Panc1 (cell line): ENCODE data around the gene CXCL17. TPM values are rescaled to one million over a fixed set of nuclear protein-coding genes. Genes with fewer than 3 reads are reported as not detected.

Source experiments
- ATAC-seq: fragments of 200-7000 bp; cut with Tn5 transposase; 2 replicates; pipeline ENCODE4 v1.9.1; 2020; ENCODE audit warnings: mild to moderate bottlenecking, moderate library complexity
- BruUV-seq: library from RNA; stranded (reverse); fragments of 400-500 nt; replicated peaks from 2 replicates; lab custom pipeline; 2021; lab: Mats Ljungman, UMichigan
- CTCF ChIA-PET: fragments of 300-600 bp; sonication (Branson Sonifier 250); formaldehyde crosslinking; loops from one replicate; lab custom pipeline; 2022; ENCODE audit warnings: antibody characterized with exemption; lab: Charles Lee
- POLR2A ChIA-PET: fragments of 300-600 bp; sonication (Branson Sonifier 250); formaldehyde crosslinking; loops from one replicate; lab custom pipeline; 2022; ENCODE audit warnings: antibody characterized with exemption; lab: Charles Lee
- DNase-seq: peaks from one replicate; pipeline ENCODE4 v3.0.0-alpha.2; 2010; ENCODE audit warnings: low read depth, low spot score
- H3K27ac ChIP-seq: 2 replicates; pipeline ENCODE4 v1.5.1; 2011; ENCODE audit warnings: mild to moderate bottlenecking, low read length, inconsistent platforms
- H3K27me3 ChIP-seq: fragments of 200-500 bp; sonication (Bioruptor generic); 2 replicates; pipeline ENCODE4 v1.6.0; 2014; ENCODE audit warnings: low read length, inconsistent platforms; ENCODE audit not compliant: control insufficient read depth, insufficient read depth
- H3K36me3 ChIP-seq: fragments of 200-500 bp; sonication (Bioruptor generic); 2 replicates; pipeline ENCODE4 v1.5.1; 2014; ENCODE audit warnings: inconsistent platforms, mild to moderate bottlenecking, low read length, moderate library complexity; ENCODE audit not compliant: control insufficient read depth, insufficient read depth
- H3K4me1 ChIP-seq: 2 replicates; pipeline ENCODE4 v1.5.1; 2011; ENCODE audit warnings: inconsistent platforms, mild to moderate bottlenecking, low read length, moderate library complexity; ENCODE audit not compliant: control insufficient read depth, insufficient read depth
- H3K4me3 ChIP-seq, 2 experiments: 2 replicates each; pipeline ENCODE4 v1.5.1; 2011 to 2012; ENCODE audit warnings: low read depth in 2 of 2, low read length in 2 of 2, mild to moderate bottlenecking in 2 of 2, inconsistent platforms in 1 of 2, moderate library complexity in 1 of 2
- H3K9me3 ChIP-seq: fragments of 200-500 bp; sonication (Bioruptor generic); 2 replicates; pipeline ENCODE4 v1.5.1; 2014; ENCODE audit warnings: low read depth, mild to moderate bottlenecking, inconsistent platforms, low read length, moderate library complexity; ENCODE audit not compliant: control insufficient read depth, insufficient read depth
- POLR2AphosphoS5 ChIP-seq: IDR thresholded peaks from 2 replicates; pipeline ENCODE4 v1.6.1; 2012; ENCODE audit warnings: mild to moderate bottlenecking, low read depth, low read length, moderate library complexity
- SIN3A ChIP-seq: IDR thresholded peaks from 2 replicates; pipeline ENCODE4 v1.6.1; 2012; ENCODE audit warnings: low read depth, mild to moderate bottlenecking, low read length, moderate library complexity, borderline replicate concordance; ENCODE audit not compliant: insufficient read depth
- TCF7L2 ChIP-seq: IDR thresholded peaks from 2 replicates; pipeline ENCODE4 v1.6.1; 2011; ENCODE audit warnings: mild to moderate bottlenecking, low read depth, low read length, inconsistent platforms
- in situ Hi-C: cut with HindIII; loops from 2 replicates; pipeline ENCODE4 v1.10.0; 2016; ENCODE audit warnings: low sequenced_read_pairs, low pct_unique_long_range_greater_than_20kb
- intact Hi-C: fragments of 100-400 bp; cut with micrococcal nuclease; formaldehyde crosslinking; loops from one replicate; pipeline ENCODE4 v1.10.0; 2022; ENCODE audit not compliant: unreplicated experiment
- total RNA-seq: library from RNA; stranded (reverse); gene quantifications from one replicate; pipeline ENCODE4 v1.2.1, GENCODE V29; 2021; ENCODE audit not compliant: unreplicated experiment
- TF ChIP-seq, protein P1 (sequence below), 2 experiments: IDR thresholded peaks; 2 replicates each; pipeline ENCODE4 v1.6.1; 2011 to 2012; ENCODE audit warnings: low read depth in 2 of 2, control low read depth in 1 of 2, low read length in 1 of 2, mild to moderate bottlenecking in 1 of 2, moderate library complexity in 1 of 2; ENCODE audit not compliant: insufficient read depth in 1 of 2
- TF ChIP-seq, protein P2 (sequence below): fragments of 450-650 bp; IDR thresholded peaks from 2 replicates; pipeline ENCODE4 v1.5.1; 2017; ENCODE audit warnings: mild to moderate bottlenecking

CXCL17 gene
- total RNA-seq, 1 experiment from 2014 or later = not detected

DNA sequence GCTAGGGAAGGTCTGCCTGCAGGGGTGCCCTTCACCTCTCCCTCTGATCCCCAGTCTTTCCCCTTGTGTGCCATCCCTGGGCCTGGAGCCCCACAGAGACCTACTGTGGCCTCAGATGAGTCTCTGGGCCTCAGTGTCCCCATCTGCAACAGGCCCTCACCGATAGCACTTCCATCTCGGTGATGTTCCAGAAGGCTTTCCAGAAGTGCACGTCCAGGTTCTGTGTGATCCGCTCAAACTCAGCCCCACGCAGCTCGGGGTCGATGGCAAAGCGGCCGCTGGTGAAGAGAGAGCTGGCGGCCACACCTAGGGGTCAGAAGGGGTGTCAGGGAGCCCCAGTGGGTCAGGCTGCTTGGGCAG lies 35.0 kb downstream of the CXCL17 start:
- TF ChIP-seq SIN3A (no peak), POLR2AphosphoS5 (no peak), TCF7L2 (no peak)
- TF ChIP-seq, protein P1, sequence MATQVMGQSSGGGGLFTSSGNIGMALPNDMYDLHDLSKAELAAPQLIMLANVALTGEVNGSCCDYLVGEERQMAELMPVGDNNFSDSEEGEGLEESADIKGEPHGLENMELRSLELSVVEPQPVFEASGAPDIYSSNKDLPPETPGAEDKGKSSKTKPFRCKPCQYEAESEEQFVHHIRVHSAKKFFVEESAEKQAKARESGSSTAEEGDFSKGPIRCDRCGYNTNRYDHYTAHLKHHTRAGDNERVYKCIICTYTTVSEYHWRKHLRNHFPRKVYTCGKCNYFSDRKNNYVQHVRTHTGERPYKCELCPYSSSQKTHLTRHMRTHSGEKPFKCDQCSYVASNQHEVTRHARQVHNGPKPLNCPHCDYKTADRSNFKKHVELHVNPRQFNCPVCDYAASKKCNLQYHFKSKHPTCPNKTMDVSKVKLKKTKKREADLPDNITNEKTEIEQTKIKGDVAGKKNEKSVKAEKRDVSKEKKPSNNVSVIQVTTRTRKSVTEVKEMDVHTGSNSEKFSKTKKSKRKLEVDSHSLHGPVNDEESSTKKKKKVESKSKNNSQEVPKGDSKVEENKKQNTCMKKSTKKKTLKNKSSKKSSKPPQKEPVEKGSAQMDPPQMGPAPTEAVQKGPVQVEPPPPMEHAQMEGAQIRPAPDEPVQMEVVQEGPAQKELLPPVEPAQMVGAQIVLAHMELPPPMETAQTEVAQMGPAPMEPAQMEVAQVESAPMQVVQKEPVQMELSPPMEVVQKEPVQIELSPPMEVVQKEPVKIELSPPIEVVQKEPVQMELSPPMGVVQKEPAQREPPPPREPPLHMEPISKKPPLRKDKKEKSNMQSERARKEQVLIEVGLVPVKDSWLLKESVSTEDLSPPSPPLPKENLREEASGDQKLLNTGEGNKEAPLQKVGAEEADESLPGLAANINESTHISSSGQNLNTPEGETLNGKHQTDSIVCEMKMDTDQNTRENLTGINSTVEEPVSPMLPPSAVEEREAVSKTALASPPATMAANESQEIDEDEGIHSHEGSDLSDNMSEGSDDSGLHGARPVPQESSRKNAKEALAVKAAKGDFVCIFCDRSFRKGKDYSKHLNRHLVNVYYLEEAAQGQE (IDR thresholded peaks at IDR 0.05; ENCODE audit: insufficient read depth in 1 of 2, low read depth in 2 of 2, low read length in 1 of 2) = no peak
- TF ChIP-seq, protein P2, sequence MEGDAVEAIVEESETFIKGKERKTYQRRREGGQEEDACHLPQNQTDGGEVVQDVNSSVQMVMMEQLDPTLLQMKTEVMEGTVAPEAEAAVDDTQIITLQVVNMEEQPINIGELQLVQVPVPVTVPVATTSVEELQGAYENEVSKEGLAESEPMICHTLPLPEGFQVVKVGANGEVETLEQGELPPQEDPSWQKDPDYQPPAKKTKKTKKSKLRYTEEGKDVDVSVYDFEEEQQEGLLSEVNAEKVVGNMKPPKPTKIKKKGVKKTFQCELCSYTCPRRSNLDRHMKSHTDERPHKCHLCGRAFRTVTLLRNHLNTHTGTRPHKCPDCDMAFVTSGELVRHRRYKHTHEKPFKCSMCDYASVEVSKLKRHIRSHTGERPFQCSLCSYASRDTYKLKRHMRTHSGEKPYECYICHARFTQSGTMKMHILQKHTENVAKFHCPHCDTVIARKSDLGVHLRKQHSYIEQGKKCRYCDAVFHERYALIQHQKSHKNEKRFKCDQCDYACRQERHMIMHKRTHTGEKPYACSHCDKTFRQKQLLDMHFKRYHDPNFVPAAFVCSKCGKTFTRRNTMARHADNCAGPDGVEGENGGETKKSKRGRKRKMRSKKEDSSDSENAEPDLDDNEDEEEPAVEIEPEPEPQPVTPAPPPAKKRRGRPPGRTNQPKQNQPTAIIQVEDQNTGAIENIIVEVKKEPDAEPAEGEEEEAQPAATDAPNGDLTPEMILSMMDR = no peak
- in situ Hi-C loops (no loop called here), intact Hi-C loops (no loop called here)
- BruUV-seq = no TSS peak
- Histone ChIP-seq H3K9me3 (no peaks in the 10 kb centered on the region), H3K36me3 (no peaks in the 10 kb centered on the region), H3K27ac (no peak overlapping the region), H3K27me3 (no peaks in the 10 kb centered on the region), H3K4me3 (no peak overlapping the region), H3K4me1 (no peaks in the 10 kb centered on the region)
- ChIA-PET POLR2A (no interaction called here), CTCF (interaction anchor here (0.6 kb wide), 1 partner anchor 1172 kb away, joined by 9 read pairs; no protein-coding TSS in a partner anchor)
- no peak for DNase-seq
- ATAC-seq = no peak

DNA sequence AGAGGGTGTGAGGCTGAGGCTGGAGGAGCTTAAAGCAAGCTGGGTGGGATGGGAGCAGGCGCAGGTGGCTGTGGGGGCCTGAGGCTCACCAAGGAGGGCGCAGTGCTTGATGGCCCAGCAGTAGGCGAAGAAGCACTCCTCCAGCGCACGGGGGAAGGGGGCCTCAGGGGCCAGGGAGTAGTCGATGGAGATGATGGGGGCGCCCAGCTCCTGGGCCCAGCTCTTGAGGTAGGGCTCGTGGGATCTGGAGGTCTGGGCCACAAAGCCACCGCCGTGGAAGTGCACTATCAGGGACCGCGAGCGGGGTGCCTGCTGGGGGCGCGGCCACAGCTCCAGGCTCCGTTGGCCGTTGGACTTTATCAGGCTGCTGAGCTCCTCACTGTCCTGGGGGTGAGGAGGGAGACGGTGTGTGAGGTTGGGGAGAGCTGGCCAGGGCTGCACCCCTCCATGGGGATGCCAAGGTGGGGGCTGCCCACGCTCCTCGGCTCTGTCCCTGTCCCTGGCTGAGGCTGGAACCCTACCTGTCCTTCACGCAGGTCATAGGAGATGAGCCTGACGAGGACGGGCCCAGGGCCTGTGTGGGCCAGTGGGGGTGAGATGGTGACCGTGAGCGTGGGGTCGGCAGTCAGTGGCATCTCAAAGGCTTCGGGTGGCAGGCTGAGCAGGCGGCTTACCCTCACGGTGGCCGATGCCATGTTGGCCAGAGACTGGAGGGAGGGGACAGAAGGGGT lies 35.5 kb downstream of the CXCL17 start:
- H3K27me3 ChIP-seq = no peaks in the 10 kb centered on the region
- intact Hi-C loops (no loop called here), in situ Hi-C loops (no loop called here)
- no peak overlapping the region for H3K4me3 ChIP-seq
- H3K36me3 ChIP-seq = no peaks in the 10 kb centered on the region
- BruUV-seq = no TSS peak
- ATAC-seq (no peak), DNase-seq (no peak)
- ChIA-PET POLR2A (no interaction called here), CTCF (no interaction called here)
- no peak overlapping the region for H3K27ac ChIP-seq
- TF ChIP-seq POLR2AphosphoS5 = no peak
- TF ChIP-seq, protein P1 (IDR thresholded peaks at IDR 0.05; ENCODE audit: insufficient read depth in 1 of 2, low read depth in 2 of 2, low read length in 1 of 2) = no peak
- TF ChIP-seq, protein P2 = no peak
- TF ChIP-seq SIN3A = no peak
- no peak for TF ChIP-seq TCF7L2
- H3K9me3 ChIP-seq = no peaks in the 10 kb centered on the region
- no peaks in the 10 kb centered on the region for H3K4me1 ChIP-seq
